ENCODE measurements around the gene SAP30BP. TPM values are rescaled to one million over a fixed set of nuclear protein-coding genes. Genes with fewer than 3 reads are reported as not detected.

The SAP30BP gene
- total and polyA plus RNA-seq, 2 donors (not counting 3 experiments of a cell fraction or from before 2014, with no cell fraction given) = 116 to 151 TPM

GRCh38 chr17:75683583-75683982 lies 16.4 kb downstream of the SAP30BP start:
- POLR2A ChIA-PET = no interaction called here
- intact Hi-C loops (cut with micrococcal nuclease) = no loop called here
- TF ChIP-seq FOS (IDR thresholded peaks at IDR 0.05; ENCODE audit: borderline replicate concordance, insufficient read depth, low read length) (peak; percentile 64), POLR2AphosphoS5 (IDR thresholded peaks at IDR 0.05; ENCODE audit: insufficient read depth, low read depth, low read length) (no peak)

GRCh38 chr17:75684249-75684648 lies 17.1 kb downstream of the SAP30BP start:
- H4K20me1 ChIP-seq (replicated peaks; ENCODE audit: control insufficient read depth, extremely low read depth, insufficient read depth, low read length) = no peaks in the 10 kb centered on the region
- DNase-seq (ENCODE audit: low read depth, low spot score) = peak; percentile 54
- peak; percentile 15 for TF ChIP-seq POLR2AphosphoS5 (IDR thresholded peaks at IDR 0.05; ENCODE audit: insufficient read depth, low read depth, low read length)
- peak; percentile 73 for TF ChIP-seq JUN (IDR thresholded peaks at IDR 0.05; ENCODE audit: borderline replicate concordance, insufficient read depth, insufficient read length, low read depth)
- TF ChIP-seq MYC (IDR thresholded peaks at IDR 0.05; ENCODE audit: low read depth, low read length) = no peak
- TF ChIP-seq CTCF (IDR thresholded peaks at IDR 0.05; ENCODE audit: extremely low read depth in 1 of 2, insufficient read depth in 1 of 2, low read depth in 1 of 2, low read length in 2 of 2) = no peak
- peak; percentile 90 for TF ChIP-seq FOS (IDR thresholded peaks at IDR 0.05; ENCODE audit: borderline replicate concordance, insufficient read depth, low read length)
- peak; percentile 62 for TF ChIP-seq GATA2 (IDR thresholded peaks at IDR 0.05; ENCODE audit: insufficient read depth, insufficient read length, low read depth, low read length)
- no peak for TF ChIP-seq POLR2A (IDR thresholded peaks at IDR 0.05; ENCODE audit: low read depth, low read length)
- TF ChIP-seq EZH2 (IDR thresholded peaks at IDR 0.05; ENCODE audit: borderline replicate concordance, low read depth, low read length, severe bottlenecking) = no peak
- H3K4me3 ChIP-seq (replicated peaks in 1 of 3; ENCODE audit: insufficient read depth in 1 of 3, low read depth in 1 of 3, low read length in 3 of 3) = no peak overlapping the region
- peak overlapping the region; percentile 49 for H3K4me2 ChIP-seq (ENCODE audit: insufficient read depth, low read length)
- no TSS peak for BruUV-seq (replicated peaks)
- dilution Hi-C loops (cut with MboI; ENCODE audit: extremely low pct_ligation_motif_present, low sequenced_read_pairs) (no loop called here), intact Hi-C loops (cut with micrococcal nuclease) (no loop called here)
- POLR2A ChIA-PET = no interaction called here
- H2AFZ ChIP-seq (ENCODE audit: low read depth, low read length) = no peak overlapping the region
- no peaks in the 10 kb centered on the region for H3K27me3 ChIP-seq (ENCODE audit: control insufficient read depth in 2 of 2, insufficient read depth in 2 of 2, low read length in 2 of 2)
- peak; percentile 78 for FAIRE-seq
- H3K79me2 ChIP-seq (ENCODE audit: control insufficient read depth, insufficient read depth, low read length) = peaks cover 69% of the 10 kb centered on the region
- H3K4me1 ChIP-seq (ENCODE audit: control insufficient read depth, extremely low read depth, insufficient read depth, low read length) = peaks cover 72% of the 10 kb centered on the region
- no peaks in the 10 kb centered on the region for H3K9me3 ChIP-seq (replicated peaks; ENCODE audit: control insufficient read depth, insufficient read depth, low read length)
- H3K9ac ChIP-seq (replicated peaks; ENCODE audit: extremely low read depth, insufficient read depth, low read length) = no peak overlapping the region
- no peaks in the 10 kb centered on the region for H3K9me1 ChIP-seq (replicated peaks; ENCODE audit: control insufficient read depth, extremely low read depth, insufficient read depth, low read length)
- no peaks in the 10 kb centered on the region for H3K36me3 ChIP-seq (ENCODE audit: control insufficient read depth in 2 of 2, extremely low read depth in 1 of 2, insufficient read depth in 2 of 2, low read length in 2 of 2)
- CTCF ChIA-PET = interaction anchor here (0.9 to 19.6 kb wide), 6 partner anchors 9 to 69 kb away, joined by 3 to 653 read pairs (median 5); partner anchors contain the start of gene SMIM5
- H3K27ac ChIP-seq (ENCODE audit: insufficient read depth, low read depth, low read length) = peak overlapping the region; percentile 45

More at GRCh38 chr17:75683583-75683982, 16.4 kb downstream of the SAP30BP start:
- no TSS peak for BruUV-seq (replicated peaks)
- no peaks in the 10 kb centered on the region for H3K9me1 ChIP-seq (replicated peaks; ENCODE audit: control insufficient read depth, extremely low read depth, insufficient read depth, low read length)
- FAIRE-seq (peak; percentile 4), DNase-seq (ENCODE audit: low read depth, low spot score) (no peak)
- CTCF ChIA-PET = interaction anchor here (0.9 to 19.6 kb wide), 9 partner anchors 8 to 70 kb away, joined by 3 to 653 read pairs (median 5); partner anchors contain the start of gene SMIM5
- H3K4me2 ChIP-seq (ENCODE audit: insufficient read depth, low read length) = peak overlapping the region; percentile 49
- no peaks in the 10 kb centered on the region for H3K9me3 ChIP-seq (replicated peaks; ENCODE audit: control insufficient read depth, insufficient read depth, low read length)
- H3K36me3 ChIP-seq (ENCODE audit: control insufficient read depth in 2 of 2, extremely low read depth in 1 of 2, insufficient read depth in 2 of 2, low read length in 2 of 2) = no peaks in the 10 kb centered on the region
- H2AFZ ChIP-seq (ENCODE audit: low read depth, low read length) = no peak overlapping the region
- H3K9ac ChIP-seq (replicated peaks; ENCODE audit: extremely low read depth, insufficient read depth, low read length) = no peak overlapping the region
- peaks cover 64% of the 10 kb centered on the region for H3K79me2 ChIP-seq (ENCODE audit: control insufficient read depth, insufficient read depth, low read length)
- no peaks in the 10 kb centered on the region for H4K20me1 ChIP-seq (replicated peaks; ENCODE audit: control insufficient read depth, extremely low read depth, insufficient read depth, low read length)
- H3K4me1 ChIP-seq (ENCODE audit: control insufficient read depth, extremely low read depth, insufficient read depth, low read length) = peaks cover 70% of the 10 kb centered on the region
- dilution Hi-C loops (cut with MboI; ENCODE audit: extremely low pct_ligation_motif_present, low sequenced_read_pairs) = no loop called here
- H3K4me3 ChIP-seq (replicated peaks in 1 of 3; ENCODE audit: insufficient read depth in 1 of 3, low read depth in 1 of 3, low read length in 3 of 3) = no peak overlapping the region
- no peaks in the 10 kb centered on the region for H3K27me3 ChIP-seq (ENCODE audit: control insufficient read depth in 2 of 2, insufficient read depth in 2 of 2, low read length in 2 of 2)
- H3K27ac ChIP-seq (ENCODE audit: insufficient read depth, low read depth, low read length) = peak overlapping the region; percentile 45

Data from endothelial cell of umbilical vein (primary cell).